Transverse colon (tissue), 4 donors: ENCODE measurements around the gene CASK. TPM values are rescaled to one million over a fixed set of nuclear protein-coding genes. Genes with fewer than 3 reads are reported as not detected.

ENCODE experiments used
- DNase-seq: peaks from one replicate; pipeline ENCODE4 v3.0.0-alpha.2; 2019
- H3K27ac ChIP-seq, 4 donors: fragments of 200-600 bp; sonication (generic); 2 replicates each; pipeline ENCODE4 v1.5.1; 2016 to 2018; ENCODE audit warnings: inconsistent platforms in 4 of 4
- H3K27me3 ChIP-seq: fragments of 200-600 bp; sonication (generic); 2 replicates; pipeline ENCODE4 v1.5.1; 2017; ENCODE audit warnings: inconsistent platforms
- H3K36me3 ChIP-seq, 4 donors: fragments of 200-600 bp; sonication (generic); 2 replicates each; pipeline ENCODE4 v1.5.1; 2017 to 2019; ENCODE audit warnings: inconsistent platforms in 4 of 4
- H3K4me1 ChIP-seq, 4 donors: fragments of 200-600 bp; sonication (generic); 2 replicates each; pipeline ENCODE4 v1.5.1; 2017 to 2020; ENCODE audit warnings: inconsistent platforms in 4 of 4
- H3K4me3 ChIP-seq, 4 donors: fragments of 200-600 bp; sonication (generic); 1 replicate in 1 of 4; 2 replicates in 3 of 4; pipeline versions ENCODE4 v1.5.1 to v1.6.1; 2017 to 2019; ENCODE audit warnings: inconsistent platforms in 4 of 4
- H3K9me3 ChIP-seq, 2 donors: fragments of 200-600 bp; sonication (generic); 2 replicates each; pipeline ENCODE4 v1.5.1; 2017 to 2019; ENCODE audit warnings: inconsistent platforms in 2 of 2
- EP300 ChIP-seq: sonication (generic); formaldehyde crosslinking; IDR thresholded peaks from one replicate; pipeline ENCODE4 v1.6.1; 2017; ENCODE audit warnings: antibody characterized with exemption, low read depth
- POLR2A ChIP-seq: fragments of 450-650 bp; IDR thresholded peaks from one replicate; pipeline ENCODE4 v1.6.1; 2016; ENCODE audit warnings: antibody characterized with exemption, mild to moderate bottlenecking, moderate library complexity
- POLR2AphosphoS5 ChIP-seq, 3 donors: sonication (generic); formaldehyde crosslinking; IDR thresholded peaks; one replicate each; pipeline ENCODE4 v1.6.1; 2016; ENCODE audit warnings: antibody characterized with exemption in 3 of 3
- WGBS, 2 donors: methylation state at CpG; one replicate each; pipeline ENCODE4 v1.1.5; 2018; ENCODE audit warnings: low coverage in 1 of 2; 5-methylcytosine and 5-hydroxymethylcytosine counted together
- in situ Hi-C, 4 donors: fragments of 200-750 bp; cut with MboI; loops; one replicate each; pipeline versions ENCODE4 v1.15.0 to v1.15.1; 2017; ENCODE audit warnings: low sequenced_read_pairs in 3 of 4, low pct_ligation_motif_present in 1 of 4, low pct_unique_long_range_greater_than_20kb in 1 of 4
- intact Hi-C: fragments of 100-400 bp; cut with DNase I; formaldehyde crosslinking; loops from one replicate; pipeline ENCODE4 v1.15.1; 2023; ENCODE audit warnings: low total_unique reads
- total RNA-seq, 4 donors: library from RNA; depleted of rRNA; stranded (reverse); fragments of >200 nt; gene quantifications; one replicate each; pipeline ENCODE4 v1.1.0, GENCODE V29; 2016
- TF ChIP-seq, protein P1 (sequence below), 5 experiments: fragments of 200-600 bp in 3 of 5; fragments of 450-650 bp in 2 of 5; sonication (generic) in 3 of 5; IDR thresholded peaks; 1 replicate in 2 of 5; 2 replicates in 3 of 5; pipeline ENCODE4 v1.5.1; 2016 to 2017; ENCODE audit warnings: antibody characterized with exemption in 5 of 5, inconsistent platforms in 3 of 5, mild to moderate bottlenecking in 2 of 5, moderate library complexity in 1 of 5

Gene CASK
- total RNA-seq, 4 donors from 2014 or later: 26.6 to 86.1 (median 56.3) TPM

DNA sequence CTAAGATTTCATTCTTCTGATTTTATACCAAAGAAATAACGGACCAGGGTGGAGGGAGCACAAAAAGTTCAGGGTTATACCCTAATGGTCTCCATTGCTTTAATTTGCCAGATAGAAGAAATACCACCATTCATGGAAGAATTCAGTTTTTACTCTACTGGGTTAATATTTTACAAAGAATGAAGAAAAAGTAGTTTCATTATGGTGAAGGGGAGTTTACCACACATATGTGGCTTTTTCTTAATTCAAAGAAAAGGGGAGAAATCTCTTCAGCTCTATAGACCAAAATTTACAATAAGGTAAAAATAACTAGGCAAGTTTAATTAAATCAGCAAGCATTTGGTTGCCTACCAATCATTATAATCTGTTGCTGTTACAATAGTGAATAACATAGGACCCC lies 37.6 kb downstream of the CASK start:
- Histone ChIP-seq H3K4me3 (no peak overlapping the region), H3K4me1 (no peaks in the 10 kb centered on the region), H3K9me3 (no peaks in the 10 kb centered on the region), H3K27ac (no peak overlapping the region), H3K27me3 (no peaks in the 10 kb centered on the region), H3K36me3 (no peaks in the 10 kb centered on the region)
- 74% methylated on average over 1 of the region's 1 CpG; no CpG with 5 or more reads in 1 of the 2 donors for WGBS, 2 donors
- in situ Hi-C loops: no loop called here
- intact Hi-C loops: no loop called here
- DNase-seq: no peak
- no peak for TF ChIP-seq POLR2A

DNA sequence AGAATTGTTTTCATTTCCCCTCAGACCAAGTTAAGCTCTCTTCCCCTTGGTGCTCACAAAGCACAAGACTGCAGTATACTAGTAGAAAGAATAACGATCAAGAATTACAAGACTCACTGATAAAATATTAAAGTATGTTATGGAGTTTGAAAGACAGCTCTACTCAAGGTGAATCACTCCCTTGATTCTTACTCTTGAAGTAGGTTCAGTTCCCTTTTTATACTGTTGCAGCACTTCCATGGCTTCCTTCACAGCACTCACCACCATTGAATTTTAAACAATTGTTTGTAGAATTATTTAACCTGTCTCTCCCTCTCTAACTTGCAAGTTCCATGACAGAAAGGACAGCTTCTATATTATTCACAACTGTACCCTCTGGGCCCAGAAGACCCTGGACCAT lies 42.2 kb downstream of the CASK start:
- H3K9me3 ChIP-seq: no peaks in the 10 kb centered on the region
- H3K27me3 ChIP-seq: no peaks in the 10 kb centered on the region
- intact Hi-C loops (no loop called here), in situ Hi-C loops (no loop called here)
- no peak overlapping the region for H3K4me3 ChIP-seq
- no peaks in the 10 kb centered on the region for H3K36me3 ChIP-seq
- WGBS, 2 donors: 78% methylated on average over 1 of the region's 1 CpG; no CpG with 5 or more reads in 1 of the 2 donors
- no peak overlapping the region for H3K27ac ChIP-seq
- no peaks in the 10 kb centered on the region for H3K4me1 ChIP-seq
- no peak for DNase-seq
- TF ChIP-seq, protein P1, sequence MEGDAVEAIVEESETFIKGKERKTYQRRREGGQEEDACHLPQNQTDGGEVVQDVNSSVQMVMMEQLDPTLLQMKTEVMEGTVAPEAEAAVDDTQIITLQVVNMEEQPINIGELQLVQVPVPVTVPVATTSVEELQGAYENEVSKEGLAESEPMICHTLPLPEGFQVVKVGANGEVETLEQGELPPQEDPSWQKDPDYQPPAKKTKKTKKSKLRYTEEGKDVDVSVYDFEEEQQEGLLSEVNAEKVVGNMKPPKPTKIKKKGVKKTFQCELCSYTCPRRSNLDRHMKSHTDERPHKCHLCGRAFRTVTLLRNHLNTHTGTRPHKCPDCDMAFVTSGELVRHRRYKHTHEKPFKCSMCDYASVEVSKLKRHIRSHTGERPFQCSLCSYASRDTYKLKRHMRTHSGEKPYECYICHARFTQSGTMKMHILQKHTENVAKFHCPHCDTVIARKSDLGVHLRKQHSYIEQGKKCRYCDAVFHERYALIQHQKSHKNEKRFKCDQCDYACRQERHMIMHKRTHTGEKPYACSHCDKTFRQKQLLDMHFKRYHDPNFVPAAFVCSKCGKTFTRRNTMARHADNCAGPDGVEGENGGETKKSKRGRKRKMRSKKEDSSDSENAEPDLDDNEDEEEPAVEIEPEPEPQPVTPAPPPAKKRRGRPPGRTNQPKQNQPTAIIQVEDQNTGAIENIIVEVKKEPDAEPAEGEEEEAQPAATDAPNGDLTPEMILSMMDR (IDR thresholded peaks at IDR 0.05): no peak
- TF ChIP-seq EP300: no peak
- TF ChIP-seq POLR2A: no peak
- no peak for TF ChIP-seq POLR2AphosphoS5 (IDR thresholded peaks at IDR 0.05)

DNA sequence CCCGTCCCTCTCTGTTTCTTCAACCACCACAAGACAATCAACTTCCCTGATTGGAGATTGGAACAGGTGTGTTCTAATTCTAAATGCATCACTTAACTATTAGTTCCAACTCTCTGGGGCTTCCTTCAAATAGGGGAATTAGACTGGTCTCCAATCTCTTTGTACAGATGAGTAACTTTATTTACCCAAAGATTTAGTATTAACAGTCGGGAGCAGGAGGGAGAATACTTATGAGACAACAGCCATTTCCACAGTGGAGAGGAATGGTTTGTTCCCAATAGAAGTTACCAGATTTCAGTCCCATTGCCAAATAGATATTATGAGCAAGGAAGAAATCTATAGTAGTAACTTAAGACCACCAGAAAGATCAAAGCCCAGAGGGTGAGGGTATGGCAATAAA lies 46.2 kb downstream of the CASK start:
- 55% methylated on average over 2 of the region's 2 CpGs; no CpG with 5 or more reads in 1 of the 2 donors for WGBS, 2 donors
- intact Hi-C loops: no loop called here
- no peak for DNase-seq
- Histone ChIP-seq H3K27me3 (no peaks in the 10 kb centered on the region), H3K4me1 (no peaks in the 10 kb centered on the region), H3K27ac (no peak overlapping the region), H3K9me3 (no peaks in the 10 kb centered on the region), H3K36me3 (no peaks in the 10 kb centered on the region), H3K4me3 (no peak overlapping the region)
- in situ Hi-C loops: no loop called here
- no peak for TF ChIP-seq POLR2A

DNA sequence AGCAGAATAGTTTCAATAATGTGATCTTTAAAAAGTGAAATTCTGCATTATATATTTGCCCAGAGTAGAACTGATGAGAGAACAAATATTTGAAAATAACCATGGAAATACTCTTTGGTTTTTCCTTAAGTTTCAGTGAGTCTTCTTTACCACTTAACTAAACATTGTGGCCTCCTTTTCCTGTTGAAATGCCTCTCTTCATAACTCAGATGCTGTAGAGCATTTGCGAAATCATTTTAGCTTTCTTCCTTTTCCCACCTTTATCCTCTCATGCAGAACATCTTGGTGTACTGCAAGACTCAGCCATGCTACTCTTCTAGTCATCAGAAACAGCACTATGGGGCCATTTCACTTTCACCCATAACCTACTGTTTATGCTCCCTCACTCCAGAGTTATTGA lies 48.2 kb downstream of the CASK start:
- TF ChIP-seq EP300: no peak
- TF ChIP-seq, protein P1 (IDR thresholded peaks at IDR 0.05): no peak
- no peak for TF ChIP-seq POLR2A
- TF ChIP-seq POLR2AphosphoS5 (IDR thresholded peaks at IDR 0.05): no peak
- intact Hi-C loops (no loop called here), in situ Hi-C loops (no loop called here)
- DNase-seq: no peak
- WGBS, 2 donors: 85 to 100% methylated on average over 1 of the region's 1 CpG
- Histone ChIP-seq H3K36me3 (no peaks in the 10 kb centered on the region), H3K27me3 (no peaks in the 10 kb centered on the region), H3K9me3 (no peaks in the 10 kb centered on the region), H3K4me1 (peaks cover 0 to 13% (median 1%) of the 10 kb centered on the region in 4 donors), H3K27ac (no peak overlapping the region), H3K4me3 (no peak overlapping the region)

DNA sequence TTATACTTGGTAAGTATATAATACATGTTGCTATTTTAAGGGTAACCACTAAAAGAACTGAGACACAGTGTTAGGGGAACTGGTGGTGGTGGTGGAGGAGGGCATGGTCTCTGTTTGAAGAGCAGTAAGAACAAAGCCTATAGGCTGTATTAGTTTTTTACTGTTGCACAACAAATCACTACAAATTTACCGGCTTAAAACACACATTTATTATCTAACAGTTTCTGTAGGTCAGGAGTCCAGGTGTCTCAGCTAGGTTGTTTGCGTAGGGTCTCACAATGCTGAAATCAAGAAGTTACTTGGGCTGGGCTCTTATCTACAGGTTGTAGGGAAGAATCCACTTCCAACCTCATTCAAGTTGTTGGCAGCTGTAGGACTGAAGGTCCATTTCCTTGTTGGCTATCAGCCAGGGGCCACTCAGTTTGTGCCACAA lies 52.6 kb downstream of the CASK start:
- Histone ChIP-seq H3K36me3 (no peaks in the 10 kb centered on the region), H3K27me3 (no peaks in the 10 kb centered on the region), H3K9me3 (no peaks in the 10 kb centered on the region), H3K27ac (no peak overlapping the region), H3K4me3 (no peak overlapping the region), H3K4me1 (peaks cover 0 to 23% (median 5%) of the 10 kb centered on the region in 4 donors)
- in situ Hi-C loops (no loop called here), intact Hi-C loops (no loop called here)
- peak; percentile 41 for DNase-seq
- TF ChIP-seq EP300 (no peak), POLR2A (no peak), POLR2AphosphoS5 (IDR thresholded peaks at IDR 0.05) (no peak)
- TF ChIP-seq, protein P1 (IDR thresholded peaks at IDR 0.05): no peak
- 50 to 65% methylated on average over 1 to 2 of the region's 2 CpGs for WGBS, 2 donors
